Right lung (tissue), 5 donors: ENCODE results near the gene MAP3K5. TPM values are rescaled to one million over a fixed set of nuclear protein-coding genes. Genes with fewer than 3 reads are reported as not detected.
A peak's percentile ranks its signal among the peaks of the same experiment; 100 is the strongest.

ENCODE experiments used
- DNase-seq, 2 donors: peaks; one replicate each; pipeline ENCODE4 v3.0.0-alpha.2; 2013
- polyA plus RNA-seq, 5 donors: library from polyadenylated mRNA; unstranded; fragments of 120-200 nt; gene quantifications; one replicate each; pipeline versions ENCODE4 v1.2.1 to v1.2.3, GENCODE V29; 2013; ENCODE audit warnings: inconsistent platforms in 1 of 5, low replicate concordance in 1 of 5; ENCODE audit not compliant: insufficient read length in 5 of 5, insufficient read depth in 1 of 5

The MAP3K5 gene
- polyA plus RNA-seq, 5 donors = 6.0 to 7.4 (median 7.0) TPM

DNA sequence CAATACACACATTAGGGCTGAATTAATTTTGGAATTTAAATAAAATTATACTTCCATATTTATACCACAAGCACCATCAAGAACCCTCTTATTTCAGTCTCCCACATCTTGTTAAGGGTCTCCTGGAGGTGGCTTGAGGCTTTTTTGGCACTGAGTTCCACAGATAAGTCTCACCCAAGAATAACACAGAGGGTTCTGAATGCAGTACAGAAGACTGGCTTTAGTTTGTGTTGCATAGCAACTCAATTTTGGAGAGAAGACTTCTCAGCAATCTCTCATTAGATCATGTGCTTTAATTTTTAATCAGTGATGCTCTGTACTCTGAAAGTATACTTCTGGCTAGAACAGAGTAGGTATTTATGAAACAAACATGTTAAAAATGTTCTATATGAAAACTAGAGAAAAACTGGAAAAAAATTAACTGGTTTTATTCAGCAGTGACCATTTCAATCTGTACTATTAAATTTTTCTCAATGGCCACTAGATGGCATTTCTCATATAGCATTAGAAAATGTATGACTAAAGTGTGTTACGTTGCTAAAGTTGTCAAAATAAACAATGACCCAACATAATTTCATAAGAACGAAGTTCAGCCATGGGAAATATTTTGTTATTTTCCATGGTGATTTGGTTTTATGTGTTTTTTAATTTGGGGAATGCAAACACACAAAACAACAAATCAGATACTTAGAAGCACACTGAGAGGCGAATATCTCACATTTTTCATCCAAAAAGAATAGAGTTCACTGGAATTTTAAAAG is 209.4 kb downstream of the MAP3K5 start:
- DNase-seq = peak; percentile 42 to 62

DNA sequence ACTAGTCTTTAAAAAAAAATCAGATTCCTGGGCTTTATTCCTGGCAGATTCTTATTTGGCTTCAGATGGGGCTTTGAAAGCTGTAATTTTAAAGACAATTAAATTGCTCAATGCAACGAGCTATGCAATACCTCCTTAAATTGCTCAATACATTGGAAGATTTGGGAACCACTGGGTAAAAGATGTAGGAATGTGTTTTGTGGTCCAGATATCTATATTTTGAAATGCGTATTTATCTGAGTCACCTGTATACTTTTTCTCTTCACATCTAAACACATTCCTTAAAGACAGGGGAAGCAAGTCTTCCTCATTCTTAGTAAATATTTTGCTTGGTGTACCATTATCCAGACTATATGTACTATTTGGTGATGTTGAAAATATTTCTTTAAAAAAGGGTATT is 212.5 kb downstream of the MAP3K5 start:
- DNase-seq = no peak

DNA sequence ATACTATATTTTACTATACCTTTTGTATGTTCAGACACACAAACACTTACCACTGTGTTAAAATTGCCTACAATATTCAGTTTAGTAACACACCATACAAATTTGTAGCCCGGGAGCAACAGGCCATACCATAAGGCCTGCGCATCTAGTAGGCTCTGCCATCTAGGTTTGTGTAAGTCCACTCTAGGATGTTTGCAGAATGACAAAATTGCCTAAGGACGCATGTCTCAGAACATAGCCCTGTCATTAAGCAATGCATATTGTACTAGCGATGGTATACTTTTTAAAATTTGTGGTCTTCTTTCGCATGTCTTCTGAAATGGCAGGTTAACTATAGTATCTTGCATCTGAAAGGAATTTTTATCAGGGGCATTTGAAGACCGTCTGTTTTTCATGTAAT is 215.5 kb downstream of the MAP3K5 start:
- DNase-seq = no peak

DNA sequence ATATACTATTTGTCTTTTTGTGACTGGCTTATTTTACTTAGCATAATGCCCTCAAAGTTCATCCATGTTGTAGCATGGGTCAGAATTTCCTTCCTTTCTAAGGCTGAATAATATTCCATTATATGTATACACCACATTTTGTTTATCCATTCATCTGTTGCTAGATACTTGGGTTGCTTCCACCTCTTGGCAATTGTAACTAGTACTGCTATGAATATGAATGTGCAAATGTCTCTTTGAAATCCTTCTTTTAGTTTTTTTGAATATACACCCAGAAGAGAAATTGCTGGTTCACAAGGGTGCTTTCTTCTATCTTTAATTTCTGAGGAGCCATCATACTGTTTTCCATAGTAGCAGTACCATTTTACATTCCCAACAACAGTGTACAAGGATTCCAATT is 220.8 kb downstream of the MAP3K5 start:
- DNase-seq = no peak

DNA sequence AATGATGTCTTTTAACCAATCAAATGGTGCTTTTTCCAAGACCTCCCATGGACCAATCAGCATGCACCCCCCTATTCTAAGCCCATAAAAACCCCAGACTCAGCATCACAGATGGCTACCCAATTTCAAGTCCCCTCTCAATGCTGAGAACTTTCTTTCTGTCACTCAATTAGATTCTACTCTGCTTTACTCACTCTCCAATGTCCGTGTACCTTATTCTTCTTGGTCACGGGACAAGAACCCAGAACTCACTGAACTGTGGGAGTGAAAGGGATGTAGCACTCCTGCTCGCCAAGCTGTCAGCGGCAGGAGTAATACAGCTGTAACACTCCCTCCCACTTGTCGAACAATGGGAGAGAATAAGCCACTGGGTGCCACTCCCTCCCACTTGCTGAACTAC is 221.2 kb downstream of the MAP3K5 start:
- no peak for DNase-seq

DNA sequence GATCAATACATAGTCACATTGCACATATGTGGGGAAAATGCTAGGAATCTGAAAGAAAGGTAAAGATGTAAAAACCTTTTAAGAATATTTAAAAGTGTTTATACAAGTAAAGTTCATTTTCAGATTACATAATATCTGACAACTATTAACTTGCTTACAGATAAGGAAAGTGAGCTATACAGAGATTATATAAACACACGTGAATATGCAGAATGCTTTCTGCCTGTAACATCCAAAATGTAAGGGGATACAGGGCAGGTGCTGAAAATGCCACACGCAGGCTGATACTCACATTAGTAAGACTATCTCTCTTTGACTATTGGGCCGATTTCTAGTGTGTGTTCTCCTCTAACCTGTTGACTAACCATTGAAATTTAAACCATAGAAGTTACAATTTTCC is 224.1 kb downstream of the MAP3K5 start:
- DNase-seq = no peak

DNA sequence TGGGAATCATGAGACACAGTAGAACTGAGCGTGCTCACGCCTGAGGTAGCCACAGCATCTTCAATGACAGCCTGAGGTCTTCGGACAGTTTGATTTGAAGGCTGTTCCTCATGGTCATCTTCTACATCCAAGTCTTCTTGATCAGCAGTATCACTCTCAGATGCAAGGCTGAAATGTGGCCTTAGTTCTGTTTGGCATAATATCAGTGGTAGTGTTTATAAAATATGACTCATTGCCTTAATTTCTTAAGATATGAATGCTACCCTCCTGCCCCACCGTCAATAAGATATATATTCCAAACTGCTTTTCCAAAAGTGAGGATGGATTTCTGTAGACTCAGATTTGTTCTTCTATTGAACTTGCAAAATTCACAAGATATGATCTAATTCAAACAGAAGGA is 224.6 kb downstream of the MAP3K5 start:
- no peak for DNase-seq

DNA sequence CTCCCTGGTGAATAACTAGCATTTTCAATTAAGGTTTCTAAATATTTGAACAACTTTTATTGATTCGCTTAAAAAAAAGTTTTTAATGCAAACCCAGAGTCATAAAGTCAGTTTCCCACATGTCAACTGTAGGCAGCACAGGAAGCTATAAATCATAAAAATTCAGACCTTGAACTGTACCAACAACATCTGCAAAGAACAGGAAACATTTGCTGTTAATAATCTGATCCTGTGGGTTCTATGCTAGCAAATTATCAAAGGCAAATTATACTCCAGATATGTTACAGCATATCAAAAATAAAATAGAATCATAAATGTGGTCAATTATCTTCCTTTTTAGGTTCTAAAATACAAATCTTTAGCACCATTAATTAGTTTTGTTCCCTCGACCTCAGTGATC is 225.4 kb downstream of the MAP3K5 start:
- DNase-seq = no peak

DNA sequence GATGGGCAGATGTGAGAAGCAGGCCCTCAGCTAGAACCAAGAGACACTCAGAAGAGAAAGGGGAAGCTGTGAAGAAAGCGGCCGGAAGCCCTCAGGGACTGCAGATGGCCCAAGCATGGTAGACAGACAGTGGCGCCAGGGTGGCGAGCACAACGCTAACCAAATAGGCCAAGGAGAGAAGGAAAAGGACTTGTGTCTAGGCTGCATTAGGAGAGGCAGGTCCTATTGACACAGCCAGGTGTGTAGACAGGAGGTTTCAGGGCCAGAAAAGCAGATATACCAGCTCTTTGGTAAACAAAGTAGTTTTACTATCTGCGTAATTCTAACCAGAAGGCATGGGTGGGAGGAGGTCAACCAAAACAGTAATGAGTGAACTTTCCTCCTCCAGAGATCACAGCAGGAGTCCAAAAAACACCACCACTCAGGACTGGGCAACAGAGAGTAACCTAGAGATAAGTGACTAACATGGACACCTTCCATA is 226.2 kb downstream of the MAP3K5 start:
- DNase-seq = no peak

DNA sequence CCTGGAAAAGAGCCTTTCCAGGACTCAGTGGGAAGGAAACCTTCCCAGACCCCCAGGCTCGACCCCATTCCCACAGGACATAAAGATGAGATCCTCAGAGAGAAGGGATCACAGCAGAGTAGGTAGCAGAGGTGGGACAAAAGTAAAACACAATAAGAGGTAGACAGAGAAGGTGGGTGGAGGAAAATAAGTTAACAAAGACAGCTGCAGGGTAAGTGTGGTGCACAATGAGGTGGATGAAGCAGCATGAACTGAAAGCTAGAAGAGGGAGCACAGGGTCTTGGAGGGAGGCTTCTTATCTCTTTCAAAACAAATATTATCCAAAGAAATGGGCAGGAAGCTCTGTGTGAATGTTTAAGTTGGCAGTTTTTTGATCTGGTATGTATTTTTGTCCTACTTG is 228.1 kb downstream of the MAP3K5 start:
- no peak for DNase-seq

DNA sequence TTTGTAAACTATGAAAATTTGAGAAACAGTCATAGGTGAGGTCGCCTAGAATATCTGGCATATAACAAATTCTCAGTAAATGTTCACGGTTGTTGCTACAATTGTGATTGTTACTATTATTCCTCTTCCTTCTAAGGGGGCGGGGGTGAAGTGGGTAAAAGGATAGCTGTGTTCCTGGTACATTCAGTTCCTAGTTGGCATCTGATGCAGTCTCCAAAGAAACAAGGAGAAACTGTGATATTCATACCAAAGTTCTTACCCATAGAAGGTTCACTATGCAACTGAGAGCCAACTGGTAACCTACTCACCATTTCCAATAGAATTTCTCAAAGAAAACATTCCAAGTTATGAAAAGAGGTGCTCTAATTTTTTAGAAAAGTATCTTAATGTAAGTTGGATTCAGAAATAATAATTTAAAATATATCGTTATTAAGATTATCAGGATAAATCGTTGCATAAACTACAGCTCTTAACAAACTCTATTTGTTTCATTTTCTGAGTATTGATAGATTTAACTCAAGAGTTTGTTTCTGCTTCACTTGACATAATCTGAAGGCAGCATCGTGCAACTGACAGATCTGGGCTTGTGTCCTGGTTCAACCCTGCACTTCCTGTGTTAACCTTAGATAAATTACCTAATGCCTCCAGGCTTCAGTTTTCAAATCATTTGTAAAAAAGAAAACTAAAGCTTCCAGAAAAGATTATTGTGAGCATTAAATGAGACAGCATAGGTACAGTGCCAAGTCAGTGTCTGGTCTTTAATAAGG is 228.7 kb downstream of the MAP3K5 start:
- no peak for DNase-seq

DNA sequence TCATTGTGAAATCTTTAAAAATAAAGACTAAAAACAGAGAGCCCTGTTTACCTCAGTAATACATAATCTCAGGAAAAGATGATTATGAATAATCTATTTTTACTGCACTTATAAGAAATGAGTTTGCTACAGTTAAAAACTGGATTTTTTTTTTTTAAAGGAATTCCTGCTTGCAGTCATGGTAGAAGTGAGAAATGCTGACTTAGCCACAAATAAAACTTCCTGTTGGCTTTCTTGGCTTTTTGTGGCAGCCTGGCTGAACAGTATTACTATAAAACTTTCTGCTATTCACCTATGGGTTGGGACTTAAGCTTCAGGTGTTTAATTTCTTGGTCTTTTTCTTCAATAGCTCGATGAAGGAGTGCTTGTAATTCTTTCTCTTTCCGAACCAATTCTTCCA is 230.1 kb downstream of the MAP3K5 start:
- no peak for DNase-seq

DNA sequence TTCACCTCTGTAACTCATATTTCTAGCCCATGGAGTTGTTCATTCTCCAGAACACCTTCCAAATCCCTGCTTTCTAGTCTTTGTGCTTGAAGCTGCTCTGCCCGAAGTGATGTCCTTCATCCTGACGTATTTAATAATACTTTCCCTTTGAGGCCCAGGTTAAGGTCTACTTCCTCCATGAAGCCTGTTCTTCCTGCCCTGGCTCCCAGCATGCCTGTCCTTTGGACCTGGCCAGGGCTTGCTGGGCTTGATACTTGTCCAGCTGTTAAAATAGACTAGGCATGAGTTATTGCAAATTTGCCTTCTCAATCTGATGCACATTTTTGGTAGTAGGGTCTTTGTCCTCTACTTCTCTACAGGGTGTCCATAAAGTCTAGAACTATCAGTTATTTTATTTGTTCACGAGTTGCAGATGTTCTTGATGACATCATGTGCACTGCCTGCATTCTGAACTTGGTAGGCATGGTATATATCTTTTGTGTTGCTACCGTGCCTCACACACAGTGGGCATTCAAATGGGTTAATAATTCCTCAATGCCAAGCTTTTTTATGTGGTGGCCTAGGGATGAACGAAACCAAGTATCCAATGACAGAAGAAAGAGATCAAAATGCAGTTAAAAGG is 239.0 kb downstream of the MAP3K5 start:
- DNase-seq = no peak

DNA sequence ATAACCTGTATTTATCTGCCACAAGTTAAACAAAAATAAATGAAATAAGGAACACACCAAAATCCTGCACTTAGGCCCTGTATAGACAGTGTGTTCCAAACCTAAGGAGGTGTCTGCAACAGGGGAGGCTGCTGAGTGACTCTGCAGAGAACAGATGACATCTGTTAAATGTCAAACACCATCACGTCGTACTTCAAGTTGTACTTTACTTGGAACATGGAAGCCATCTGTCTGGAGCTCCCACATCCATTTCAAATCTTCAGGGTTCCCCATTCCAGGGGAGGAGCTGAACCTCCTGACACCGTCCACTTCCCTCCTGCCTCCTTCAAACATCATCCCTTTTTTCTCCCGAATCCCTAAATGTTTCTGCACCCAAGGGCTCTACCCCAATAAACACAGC is 240.2 kb downstream of the MAP3K5 start:
- no peak for DNase-seq

DNA sequence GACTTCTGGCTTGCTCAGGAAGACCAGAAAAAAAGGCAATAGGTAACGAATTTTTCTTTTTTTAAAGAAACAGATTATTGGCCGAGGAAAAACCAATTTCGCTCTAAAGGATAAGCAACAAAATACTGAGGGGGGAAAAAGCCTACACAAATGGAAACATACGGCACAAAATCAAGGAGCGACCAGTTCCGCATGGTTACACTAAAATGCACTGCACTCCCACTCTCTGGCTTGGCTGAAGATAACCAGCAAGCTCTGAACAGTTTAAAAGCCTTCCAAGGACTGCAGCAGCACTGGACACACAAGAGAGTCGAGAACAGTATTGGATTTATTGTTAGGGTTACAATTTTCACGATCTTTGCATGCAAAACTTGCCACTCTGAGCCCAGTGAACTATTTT is 241.2 kb downstream of the MAP3K5 start:
- peak in 1 of 2 donors; percentile 3 for DNase-seq

DNA sequence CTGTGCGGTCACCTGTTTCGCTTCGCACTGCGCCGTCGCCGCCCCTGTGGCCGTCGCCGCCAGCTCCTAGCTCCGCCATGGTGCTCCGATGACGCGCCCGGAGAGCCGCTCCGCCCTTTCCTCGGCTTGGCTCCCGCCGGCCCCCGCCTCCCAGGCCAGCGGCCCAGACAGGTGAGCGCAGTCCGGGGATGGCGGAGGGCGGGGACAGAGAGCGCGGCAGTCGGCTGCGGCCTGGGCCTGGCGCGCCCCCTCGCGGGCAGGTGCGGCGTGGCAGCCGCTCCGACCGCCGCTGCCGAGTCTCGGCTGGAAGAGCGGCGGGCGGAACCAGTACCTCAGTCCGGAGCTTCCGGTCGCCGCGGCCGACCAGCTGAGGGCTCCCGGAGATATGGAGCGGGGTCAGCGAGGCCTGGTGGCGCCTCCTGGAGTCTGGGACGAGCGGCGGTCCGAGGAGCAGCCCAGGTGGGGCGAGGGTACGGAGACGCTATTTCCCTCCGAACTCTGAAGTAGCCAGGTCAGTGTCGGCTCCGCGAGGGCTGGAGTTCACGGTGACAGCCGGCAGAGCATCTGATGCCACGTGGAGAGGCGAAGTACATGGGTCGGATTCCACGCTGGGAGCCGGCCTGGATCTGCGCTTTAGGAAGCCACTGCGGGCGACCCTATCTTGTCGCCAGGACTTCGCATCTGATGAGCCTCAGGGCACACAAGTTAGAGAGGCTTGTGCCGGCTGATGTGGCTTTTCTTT is 241.8 kb downstream of the MAP3K5 start, which contains the start of gene MAP7:
TSS of gene MAP7 (minus strand) at position 93 of the 742 bp plus-strand sequence. CDS start at position 79, 14 bp downstream.
- DNase-seq = peak; percentile 62 to 70

DNA sequence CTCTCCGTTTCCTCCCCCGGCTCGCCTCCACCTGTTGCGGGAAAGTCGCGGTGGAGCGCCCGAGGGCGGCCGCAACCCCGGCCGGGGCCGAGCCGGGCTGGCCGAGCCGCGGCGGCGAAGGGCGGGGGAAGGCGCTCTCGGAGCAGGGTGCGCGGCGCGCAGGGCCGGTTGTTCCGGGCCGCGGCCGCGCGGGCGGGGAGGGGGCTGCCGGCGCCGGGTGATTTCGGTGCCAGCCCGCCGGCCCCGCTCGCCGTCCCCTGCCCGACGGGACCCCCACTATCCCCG is 242.3 kb downstream of the MAP3K5 start:
- DNase-seq = no peak

DNA sequence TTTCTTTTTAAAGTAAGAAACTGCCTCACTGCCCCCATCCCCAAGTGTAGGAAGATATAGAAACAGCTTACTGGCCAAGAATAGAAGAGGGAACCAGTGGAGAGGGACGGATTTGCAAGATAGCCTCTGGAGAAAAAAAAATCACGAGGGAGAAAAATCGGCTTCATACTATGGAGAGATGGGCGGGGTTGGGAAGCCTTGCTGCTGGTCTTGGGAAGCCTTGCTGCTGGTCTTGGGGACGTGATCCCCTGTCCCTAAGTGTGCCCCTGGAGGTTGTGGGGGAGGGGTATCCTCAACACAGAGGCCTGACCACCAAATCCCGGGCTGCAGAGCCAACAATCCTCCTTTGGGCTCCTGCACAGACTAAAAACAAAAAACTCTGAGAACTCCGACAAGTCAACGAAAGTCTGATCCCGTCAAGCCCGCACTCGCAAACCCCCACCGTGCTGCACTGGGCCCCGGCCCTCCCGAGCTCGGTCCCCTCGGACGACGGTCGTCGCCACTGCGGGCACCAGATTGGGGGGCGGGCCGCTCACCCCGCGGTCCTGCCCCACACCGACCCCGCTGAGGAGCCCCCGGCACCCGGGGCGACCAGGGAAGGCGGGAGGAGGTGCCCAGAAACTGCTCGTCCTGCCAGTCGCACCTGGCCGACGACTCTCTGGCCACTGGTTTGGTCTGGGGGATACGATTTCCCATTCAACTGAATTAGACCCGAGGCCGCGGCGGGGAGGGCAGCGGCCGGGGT is 242.8 kb downstream of the MAP3K5 start:
- peak; percentile 28 to 31 for DNase-seq

DNA sequence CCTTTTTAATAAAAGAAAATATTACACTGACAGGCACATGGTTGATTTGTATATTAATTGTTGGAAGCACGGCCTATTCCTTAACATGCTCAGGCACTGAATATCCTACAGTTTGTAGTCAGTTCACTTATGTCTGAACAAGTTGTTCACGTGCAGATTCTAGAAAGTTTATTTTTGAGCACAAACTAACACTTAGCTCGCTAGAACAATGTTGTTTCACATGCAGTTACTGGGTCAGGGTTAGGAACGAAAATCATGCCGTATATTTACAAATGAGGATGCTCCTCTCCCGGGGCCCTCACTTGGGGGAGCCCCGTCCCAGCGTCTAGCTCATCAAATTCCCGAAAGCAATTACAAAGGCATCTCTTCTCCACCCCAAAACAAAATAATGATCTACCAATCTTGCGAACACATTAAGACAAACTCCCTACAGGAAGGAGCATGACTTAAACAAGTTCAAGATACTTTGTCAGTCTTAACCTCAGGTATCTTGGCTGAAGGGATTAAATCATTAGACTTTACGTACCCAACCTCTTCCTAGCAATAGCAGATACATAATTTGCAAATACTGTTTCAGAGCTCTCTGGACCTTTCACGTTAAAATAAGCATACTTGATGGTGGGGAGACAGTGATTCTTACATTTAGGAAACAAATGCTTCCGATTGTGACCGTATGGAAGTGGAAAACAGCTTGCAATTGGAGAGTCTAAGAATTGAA is 243.5 kb downstream of the MAP3K5 start:
- DNase-seq = no peak

DNA sequence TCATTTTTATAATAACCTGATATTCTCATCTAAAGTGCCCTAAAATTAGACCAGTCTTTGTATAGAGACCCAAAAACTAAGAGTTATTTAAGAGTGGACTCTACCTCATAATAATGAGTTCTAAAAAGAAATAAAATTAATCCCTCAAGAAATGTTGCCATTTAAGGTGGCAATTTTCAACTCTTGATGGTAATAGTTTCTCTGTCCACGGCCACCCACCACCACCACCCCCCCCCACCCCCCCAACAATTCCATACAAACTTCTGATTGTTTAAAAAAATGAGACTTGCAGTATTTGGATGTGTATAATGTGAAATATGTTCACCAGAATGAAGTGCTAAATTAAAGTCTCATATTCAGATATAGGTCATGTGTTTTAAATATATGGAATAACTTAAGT is 244.4 kb downstream of the MAP3K5 start:
- no peak for DNase-seq

DNA sequence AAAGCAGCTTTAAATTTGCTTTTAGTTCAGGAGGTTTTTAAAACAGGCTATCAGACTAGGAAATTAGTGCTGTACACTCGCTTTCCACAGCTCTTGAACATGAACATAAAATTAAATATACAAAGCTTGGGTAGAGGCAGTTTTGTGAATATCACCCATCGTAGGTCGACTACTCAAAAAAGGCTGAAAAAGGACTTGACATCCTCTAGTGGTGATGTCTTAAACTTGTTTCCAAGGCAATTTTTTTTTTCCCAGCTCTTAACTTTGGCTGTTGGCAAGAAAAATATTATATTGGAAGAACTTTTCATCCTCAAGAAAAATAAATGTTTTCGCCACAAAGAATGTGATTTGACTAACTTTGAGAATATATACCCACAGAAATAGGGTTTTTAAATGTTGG is 244.9 kb downstream of the MAP3K5 start:
- peak in 1 of 2 donors; percentile 15 for DNase-seq
